Loucy (cell line): Measurements from ENCODE around the gene COQ5.
A peak's percentile ranks its signal among the peaks of the same experiment; 100 is the strongest.

Experiments
- H2AFZ ChIP-seq: fragments of 200-600 bp; sonication (generic); 2 replicates; pipeline ENCODE4 v1.6.0; 2016; ENCODE audit warnings: antibody characterized with exemption, mild to moderate bottlenecking, low read length, moderate library complexity
- H3F3A ChIP-seq: fragments of 200-600 bp; 2 replicates; pipeline ENCODE4 v1.6.0; 2016; ENCODE audit warnings: antibody characterized with exemption, low read depth, mild to moderate bottlenecking
- H3K27me3 ChIP-seq: fragments of 200-600 bp; sonication (generic); 2 replicates; pipeline ENCODE4 v1.6.1; 2014; ENCODE audit warnings: low read length, mild to moderate bottlenecking; ENCODE audit not compliant: insufficient read depth, poor library complexity, severe bottlenecking
- H3K36me3 ChIP-seq: fragments of 200-600 bp; sonication (generic); 2 replicates; pipeline ENCODE4 v1.6.1; 2016; ENCODE audit warnings: low read length; ENCODE audit not compliant: insufficient read depth
- H3K4me1 ChIP-seq: fragments of 200-600 bp; sonication (generic); 2 replicates; pipeline ENCODE4 v1.5.1; 2014; ENCODE audit warnings: low read length, mild to moderate bottlenecking; ENCODE audit not compliant: insufficient read depth, poor library complexity, severe bottlenecking
- H3K4me2 ChIP-seq: fragments of 200-600 bp; sonication (generic); 2 replicates; pipeline ENCODE4 v1.6.0; 2014; ENCODE audit warnings: antibody characterized with exemption, low read length, low read depth, mild to moderate bottlenecking; ENCODE audit not compliant: poor library complexity, severe bottlenecking
- H3K4me3 ChIP-seq: fragments of 200-600 bp; sonication (generic); 2 replicates; pipeline ENCODE4 v1.5.1; 2014; ENCODE audit warnings: low read length, mild to moderate bottlenecking, mixed read lengths; ENCODE audit not compliant: poor library complexity, severe bottlenecking
- H3K79me2 ChIP-seq: fragments of 200-600 bp; sonication (generic); 2 replicates; pipeline ENCODE4 v1.6.1; 2014; ENCODE audit warnings: low read length; ENCODE audit not compliant: insufficient read depth
- H3K9ac ChIP-seq: fragments of 200-600 bp; sonication (generic); 2 replicates; pipeline ENCODE4 v1.6.0; 2014; ENCODE audit warnings: mild to moderate bottlenecking, low read depth, low read length, moderate library complexity; ENCODE audit not compliant: poor library complexity, severe bottlenecking
- H3K9me2 ChIP-seq: fragments of 200-600 bp; sonication (generic); replicated peaks from 2 replicates; pipeline ENCODE4 v1.6.1; 2016; ENCODE audit warnings: low read depth, low read length, mixed read lengths
- H3K9me3 ChIP-seq: fragments of 200-600 bp; sonication (generic); 2 replicates; pipeline ENCODE4 v1.6.1; 2014; ENCODE audit warnings: mild to moderate bottlenecking, antibody characterized with exemption, low read length, low read depth; ENCODE audit not compliant: insufficient read depth
- H4K20me1 ChIP-seq: fragments of 200-600 bp; sonication (generic); 2 replicates; pipeline ENCODE4 v1.6.0; 2014; ENCODE audit warnings: antibody characterized with exemption, low read length, mild to moderate bottlenecking; ENCODE audit not compliant: insufficient read depth, poor library complexity, severe bottlenecking
- EZH2phosphoT487 ChIP-seq: fragments of 200-600 bp; IDR thresholded peaks from 2 replicates; pipeline ENCODE4 v1.6.1; 2018; ENCODE audit warnings: antibody characterized with exemption, mild to moderate bottlenecking, moderate library complexity, borderline replicate concordance
- TF ChIP-seq, protein P1 (sequence below): fragments of 200-600 bp; sonication (generic); conservative IDR thresholded peaks from 2 replicates; pipeline ENCODE4 v1.5.1; 2014; ENCODE audit warnings: mild to moderate bottlenecking, antibody characterized with exemption, low read length

Gene COQ5

DNA sequence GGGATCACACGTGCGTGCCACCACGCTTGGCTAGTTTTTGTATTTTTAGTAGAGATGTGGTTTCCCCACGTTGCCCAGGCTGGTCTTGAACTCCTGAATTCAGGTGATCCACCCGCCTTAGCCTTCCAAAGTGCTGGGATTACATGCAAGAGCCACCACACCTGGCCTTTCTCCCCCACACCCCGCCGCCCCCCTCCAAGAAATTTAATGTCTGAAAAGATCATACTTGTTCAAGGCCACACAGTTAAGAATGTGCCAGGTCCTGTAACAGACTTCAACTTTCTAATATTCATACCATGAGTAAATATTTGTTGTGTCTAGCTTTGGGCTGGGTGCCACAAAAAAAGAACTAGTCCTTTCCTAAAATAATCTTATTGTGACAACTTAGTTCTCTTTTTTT, 73.7 kb downstream of the COQ5 start:
- no peaks in the 10 kb centered on the region for H3K4me1 ChIP-seq
- H3K9me2 ChIP-seq: no peaks in the 10 kb centered on the region
- H3K79me2 ChIP-seq: peaks cover 7% of the 10 kb centered on the region; the same call in 1 of the 2 replicates
- H3K4me2 ChIP-seq: no peak overlapping the region
- no peaks in the 10 kb centered on the region for H3K9me3 ChIP-seq
- H2AFZ ChIP-seq: no peak overlapping the region
- no peaks in the 10 kb centered on the region for H3K27me3 ChIP-seq
- TF ChIP-seq, protein P1, sequence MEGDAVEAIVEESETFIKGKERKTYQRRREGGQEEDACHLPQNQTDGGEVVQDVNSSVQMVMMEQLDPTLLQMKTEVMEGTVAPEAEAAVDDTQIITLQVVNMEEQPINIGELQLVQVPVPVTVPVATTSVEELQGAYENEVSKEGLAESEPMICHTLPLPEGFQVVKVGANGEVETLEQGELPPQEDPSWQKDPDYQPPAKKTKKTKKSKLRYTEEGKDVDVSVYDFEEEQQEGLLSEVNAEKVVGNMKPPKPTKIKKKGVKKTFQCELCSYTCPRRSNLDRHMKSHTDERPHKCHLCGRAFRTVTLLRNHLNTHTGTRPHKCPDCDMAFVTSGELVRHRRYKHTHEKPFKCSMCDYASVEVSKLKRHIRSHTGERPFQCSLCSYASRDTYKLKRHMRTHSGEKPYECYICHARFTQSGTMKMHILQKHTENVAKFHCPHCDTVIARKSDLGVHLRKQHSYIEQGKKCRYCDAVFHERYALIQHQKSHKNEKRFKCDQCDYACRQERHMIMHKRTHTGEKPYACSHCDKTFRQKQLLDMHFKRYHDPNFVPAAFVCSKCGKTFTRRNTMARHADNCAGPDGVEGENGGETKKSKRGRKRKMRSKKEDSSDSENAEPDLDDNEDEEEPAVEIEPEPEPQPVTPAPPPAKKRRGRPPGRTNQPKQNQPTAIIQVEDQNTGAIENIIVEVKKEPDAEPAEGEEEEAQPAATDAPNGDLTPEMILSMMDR: no peak
- TF ChIP-seq EZH2phosphoT487: no peak
- no peak overlapping the region for H3K4me3 ChIP-seq
- peaks cover 53% of the 10 kb centered on the region for H3K36me3 ChIP-seq
- no peaks in the 10 kb centered on the region for H3F3A ChIP-seq
- peaks cover 10% of the 10 kb centered on the region for H4K20me1 ChIP-seq
- no peak overlapping the region for H3K9ac ChIP-seq

GRCh38 chr12:120453977-120454376, 75.0 kb downstream of the COQ5 start:
- Histone ChIP-seq H3K79me2 (peaks cover 20% of the 10 kb centered on the region; the same call in 1 of the 2 replicates), H3K4me2 (no peak overlapping the region), H3K27me3 (no peaks in the 10 kb centered on the region), H3F3A (no peaks in the 10 kb centered on the region), H3K9ac (no peak overlapping the region), H3K4me3 (no peak overlapping the region), H4K20me1 (peaks cover 10% of the 10 kb centered on the region), H3K36me3 (peaks cover 42% of the 10 kb centered on the region; the same call in 1 of the 2 replicates), H3K9me2 (no peaks in the 10 kb centered on the region), H3K4me1 (no peaks in the 10 kb centered on the region), H2AFZ (no peak overlapping the region), H3K9me3 (no peaks in the 10 kb centered on the region)
- TF ChIP-seq, protein P1: peak; percentile 80
- TF ChIP-seq EZH2phosphoT487: no peak
